ENCODE data around the gene SLC1A5.
"Not testable (repeated sequence)": the region's sequence is repeated elsewhere in the genome, so short reads cannot be mapped to it uniquely, and the experiment has no call there.

SLC1A5 gene

GRCh38 chr19:46797881-46798280 lies 9.5 kb upstream of the SLC1A5 start:
- no peak for DNase-seq

- peak in 1 of 2 donors; percentile 96 for DNase-seq
These were observed 3.5 kb upstream of the SLC1A5 start for GRCh38 chr19:46791944-46792343.

- DNase-seq = no peak
These were observed 977 bp upstream of the SLC1A5 start for GRCh38 chr19:46789371-46789770.

- no peak for DNase-seq
These were observed 559 bp upstream of the SLC1A5 start for GRCh38 chr19:46788968-46789338.

- DNase-seq = peak in 1 of 2 donors; percentile 37
These were observed 798 bp downstream of the SLC1A5 start for GRCh38 chr19:46787331-46788261.

GRCh38 chr19:46787040-46787330 lies 1.4 kb downstream of the SLC1A5 start:
- no peak for DNase-seq

GRCh38 chr19:46786236-46787039 lies 2.0 kb downstream of the SLC1A5 start:
- DNase-seq = peak; percentile 85 to 89

GRCh38 chr19:46785980-46786235 lies 2.5 kb downstream of the SLC1A5 start:
- DNase-seq = no peak

GRCh38 chr19:46785054-46785979 lies 3.1 kb downstream of the SLC1A5 start:
- DNase-seq = no peak

- peak; percentile 44 to 78 for DNase-seq
These were observed 3.9 kb downstream of the SLC1A5 start for GRCh38 chr19:46784262-46785053.

- no peak for DNase-seq
These were observed 4.7 kb downstream of the SLC1A5 start for GRCh38 chr19:46783670-46784069.

GRCh38 chr19:46782355-46783019 lies 5.9 kb downstream of the SLC1A5 start:
- no peak for DNase-seq

GRCh38 chr19:46777956-46778645 lies 10.3 kb downstream of the SLC1A5 start:
- DNase-seq = not testable (repeated sequence)

GRCh38 chr19:46776927-46777911 lies 11.2 kb downstream of the SLC1A5 start:
- no peak for DNase-seq

GRCh38 chr19:46775642-46776258 lies 12.6 kb downstream of the SLC1A5 start:
- no peak for DNase-seq

- no peak for DNase-seq
These were observed 15.4 kb downstream of the SLC1A5 start for GRCh38 chr19:46773018-46773399.

GRCh38 chr19:46772170-46773017 lies 16.0 kb downstream of the SLC1A5 start:
- DNase-seq = no peak

- DNase-seq = not testable (repeated sequence)
These were observed 19.6 kb downstream of the SLC1A5 start for GRCh38 chr19:46768746-46769145.
